ENCODE data around the gene FABP3. TPM values are rescaled to one million over a fixed set of nuclear protein-coding genes. Genes with fewer than 3 reads are reported as not detected.

Gene FABP3
- total and polyA plus RNA-seq, 2 of the 8 experiments (the other 6 are each of a cell fraction or from before 2014, with no cell fraction given): 34.8 to 43.9 TPM

DNA sequence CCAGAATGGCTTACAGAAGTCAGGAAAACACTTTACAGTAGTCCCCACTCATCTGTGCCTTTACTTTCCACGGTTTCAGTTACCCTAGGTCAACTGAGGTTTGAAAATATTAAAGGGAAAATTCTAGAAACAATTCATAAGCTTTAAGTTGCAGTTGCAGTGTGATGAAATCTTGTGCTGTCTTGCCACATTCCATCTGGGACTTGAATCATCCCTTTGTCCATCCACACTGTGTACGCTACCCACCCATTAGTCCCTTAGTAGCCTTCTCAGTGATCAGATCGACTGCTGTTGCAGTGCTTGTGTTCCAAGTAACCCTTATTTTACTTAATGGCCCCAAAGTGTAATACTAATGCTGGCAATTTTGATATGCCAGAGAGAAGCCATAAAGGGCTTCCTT is 45.5 kb downstream of the FABP3 start:
- peaks cover 0 to 1% of the 10 kb centered on the region in 2 experiments for H4K20me1 ChIP-seq (replicated peaks in 1 of 2; ENCODE audit: control insufficient read depth in 1 of 2, insufficient read depth in 2 of 2, low read length in 2 of 2)
- TF ChIP-seq RAD21 (IDR thresholded peaks at IDR 0.05 in 1 of 2, conservative IDR thresholded peaks at IDR 0.05 in 1 of 2; ENCODE audit: low read depth in 2 of 2, low read length in 2 of 2) (no peak), CHD1 (IDR thresholded peaks at IDR 0.05; ENCODE audit: low read depth, low read length) (no peak), ASH2L (IDR thresholded peaks at IDR 0.05; ENCODE audit: low read length) (no peak), SIRT6 (IDR thresholded peaks at IDR 0.05; ENCODE audit: low read length) (no peak), SAP30 (IDR thresholded peaks at IDR 0.05; ENCODE audit: insufficient read depth, insufficient replicate concordance, low read length) (no peak), RNF2 (IDR thresholded peaks at IDR 0.05; ENCODE audit: borderline replicate concordance, low read depth, low read length, missing control alignments, poor library complexity, severe bottlenecking) (no peak), SP2 (IDR thresholded peaks at IDR 0.05; ENCODE audit: low read length) (no peak)
- H3K79me2 ChIP-seq (ENCODE audit: control insufficient read depth in 1 of 2, insufficient read depth in 2 of 2, low read length in 2 of 2): no peaks in the 10 kb centered on the region
- no peak overlapping the region for H3K56ac ChIP-seq (replicated peaks; ENCODE audit: insufficient read length, low read depth, low read length)
- H2BK20ac ChIP-seq (ENCODE audit: low read length): no peak overlapping the region
- no peak overlapping the region for H2BK120ac ChIP-seq (replicated peaks; ENCODE audit: low read depth, low read length)
- no peak overlapping the region for H2AFZ ChIP-seq (ENCODE audit: low read length)
- H4K91ac ChIP-seq (replicated peaks; ENCODE audit: insufficient read length, low read length): no peak overlapping the region
- FAIRE-seq (no peak), DNase-seq (ENCODE audit: low read depth in 1 of 2, low spot score in 2 of 2) (no peak)
- no peak overlapping the region for H3K4me3 ChIP-seq (ENCODE audit: extremely low read depth in 1 of 4, insufficient read depth in 2 of 4, low read depth in 3 of 4, low read length in 4 of 4)
- ChIA-PET CTCF (ENCODE audit: partially characterized antibody) (interaction anchor here (0.6 to 3.0 kb wide), 10 partner anchors 12 to 181 kb away, joined by 3 to 9 read pairs (median 4); no protein-coding TSS in a partner anchor), POLR2A (ENCODE audit: partially characterized antibody) (interaction anchor here (1.0 to 3.2 kb wide), 3 partner anchors 15 to 31 kb away, joined by 4 to 10 read pairs (median 4); partner anchors contain the start of genes SNRNP40 and ZCCHC17)
- H3K18ac ChIP-seq (ENCODE audit: extremely low read depth, low read length): no peak overlapping the region
- no peaks in the 10 kb centered on the region; a peak in 1 of 7 replicates for H3K4me1 ChIP-seq (replicated peaks in 1 of 4; ENCODE audit: control insufficient read depth in 3 of 4, insufficient read depth in 4 of 4, low read length in 3 of 4)
- H3K23me2 ChIP-seq (ENCODE audit: low read depth, low read length): no peaks in the 10 kb centered on the region
- H4K8ac ChIP-seq (ENCODE audit: extremely low read depth, insufficient read depth, low read length): no peak overlapping the region
- no peaks in the 10 kb centered on the region for H3K79me1 ChIP-seq (ENCODE audit: low read depth, low read length)
- no peak overlapping the region for H3K23ac ChIP-seq (ENCODE audit: insufficient read length)
- no peak overlapping the region for H3K27ac ChIP-seq (ENCODE audit: low read depth, low read length)
- no peak overlapping the region for H3K4me2 ChIP-seq (ENCODE audit: insufficient read depth in 1 of 2, low read depth in 2 of 2, low read length in 2 of 2)
- no peak overlapping the region for H3K9ac ChIP-seq (replicated peaks in 1 of 4; ENCODE audit: extremely low read depth in 1 of 4, low read depth in 3 of 4, low read length in 3 of 4)
- H3K9me3 ChIP-seq (ENCODE audit: insufficient read depth in 2 of 2, low read depth in 1 of 2, low read length in 1 of 2): no peaks in the 10 kb centered on the region
- no peaks in the 10 kb centered on the region for H3K27me3 ChIP-seq (replicated peaks in 1 of 4; ENCODE audit: control insufficient read depth in 3 of 4, extremely low read depth in 1 of 4, insufficient read depth in 3 of 4, low read length in 3 of 4)
- peaks cover 0 to 7% (median 0%) of the 10 kb centered on the region in 4 experiments; a peak in 2 of 8 replicates for H3K36me3 ChIP-seq (ENCODE audit: control insufficient read depth in 2 of 4, insufficient read depth in 4 of 4, low read length in 3 of 4)
- H2BK12ac ChIP-seq (ENCODE audit: low read depth, low read length): no peak overlapping the region
- H2BK5ac ChIP-seq (ENCODE audit: low read depth, low read length): no peak overlapping the region
- H3K4ac ChIP-seq (replicated peaks; ENCODE audit: insufficient read length, low read depth, low read length): no peak overlapping the region
- H2BK15ac ChIP-seq (ENCODE audit: low read length): no peak overlapping the region
- H4K5ac ChIP-seq (ENCODE audit: insufficient read length, low read depth, low read length): no peak overlapping the region
- no peak overlapping the region for H2AK5ac ChIP-seq (ENCODE audit: low read depth, low read length)
- H3K14ac ChIP-seq (ENCODE audit: insufficient read length): no peak overlapping the region
- WGBS, 2 experiments (ENCODE audit: extremely low coverage in 1 of 2, insufficient coverage in 1 of 2, insufficient read length in 1 of 2, insufficient replicate concordance in 2 of 2, low coverage in 1 of 2, low lambda C conversion rate in 2 of 2, missing lambda C conversion rate in 1 of 2): 85% methylated on average over 3 of the region's 3 CpGs; no CpG with 5 or more reads in 1 of the 2 experiments

Data from H1 (cell line).